ENCODE measurements around the gene ZNF3.

The ZNF3 gene

DNA sequence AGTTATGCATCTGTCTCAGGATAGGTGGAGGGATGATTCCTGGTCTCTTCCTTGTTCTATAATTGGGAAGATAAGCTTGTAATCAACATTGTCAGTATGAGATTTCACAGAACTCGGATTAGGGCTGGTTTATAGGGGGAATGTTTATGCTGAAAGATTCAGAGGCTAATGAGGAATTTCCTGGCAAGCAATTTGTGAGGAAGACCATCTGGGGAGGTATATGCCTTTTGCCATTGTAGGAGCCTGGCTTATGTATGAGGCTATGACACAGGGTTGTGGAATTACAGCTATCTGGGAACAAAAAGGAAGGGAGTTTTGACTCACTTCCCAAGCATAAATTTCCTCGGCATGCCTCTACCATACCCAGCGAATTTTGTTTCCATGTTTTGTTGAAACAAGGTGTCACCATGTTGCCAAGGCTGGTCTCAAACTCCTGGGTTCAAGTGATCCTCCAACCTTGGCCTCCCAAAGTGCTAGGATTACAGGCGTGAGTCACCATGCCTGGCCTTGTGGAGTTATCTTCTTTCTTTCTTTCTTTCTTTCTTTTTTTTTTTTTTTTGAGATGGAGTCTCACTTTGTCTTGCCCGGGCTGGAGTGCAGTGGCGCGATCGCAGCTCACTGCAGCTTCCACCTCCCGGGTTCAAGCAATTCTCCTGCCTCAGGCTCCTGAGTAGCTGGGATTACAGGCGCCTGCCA, 5.7 kb upstream of the ZNF3 start:
- Histone ChIP-seq H3K36me3 (ENCODE audit: insufficient read depth, low read length) (peaks cover 15% of the 10 kb centered on the region; the same call in 1 of the 2 replicates), H3K9me3 (ENCODE audit: insufficient read depth, low read depth, low read length) (no peaks in the 10 kb centered on the region), H3K4me1 (ENCODE audit: insufficient read depth, low read length, poor library complexity, severe bottlenecking) (peaks cover 19% of the 10 kb centered on the region), H3K9ac (ENCODE audit: low read depth, low read length, poor library complexity, severe bottlenecking) (no peak overlapping the region), H3K4me3 (ENCODE audit: low read length, poor library complexity, severe bottlenecking) (no peak overlapping the region), H2AFZ (ENCODE audit: low read length) (no peak overlapping the region), H3K4me2 (ENCODE audit: low read depth, low read length, poor library complexity, severe bottlenecking) (no peak overlapping the region), H3K9me2 (replicated peaks; ENCODE audit: low read depth, low read length) (no peaks in the 10 kb centered on the region), H4K20me1 (ENCODE audit: insufficient read depth, low read length, poor library complexity, severe bottlenecking) (peaks cover 9% of the 10 kb centered on the region), H3K27me3 (ENCODE audit: insufficient read depth, low read length, poor library complexity, severe bottlenecking) (no peaks in the 10 kb centered on the region), H3F3A (ENCODE audit: low read depth) (0 out of 2 replicates have a peak, but pooled peaks cover 11% of the 10 kb centered on the region), H3K79me2 (ENCODE audit: insufficient read depth, low read length) (peaks cover 28% of the 10 kb centered on the region; the same call in 1 of the 2 replicates)
- TF ChIP-seq EZH2phosphoT487 (IDR thresholded peaks at IDR 0.05; ENCODE audit: borderline replicate concordance) = no peak
- no peak for TF ChIP-seq CTCF (conservative IDR thresholded peaks at IDR 0.05; ENCODE audit: low read length)

GRCh38 chr7:100085515-100085914, 4.0 kb upstream of the ZNF3 start:
- Histone ChIP-seq H4K20me1 (ENCODE audit: insufficient read depth, low read length, poor library complexity, severe bottlenecking) (peaks cover 9% of the 10 kb centered on the region), H3K79me2 (ENCODE audit: insufficient read depth, low read length) (peaks cover 37% of the 10 kb centered on the region), H3K4me2 (ENCODE audit: low read depth, low read length, poor library complexity, severe bottlenecking) (no peak overlapping the region), H3K4me3 (ENCODE audit: low read length, poor library complexity, severe bottlenecking) (no peak overlapping the region), H3K9me2 (replicated peaks; ENCODE audit: low read depth, low read length) (no peaks in the 10 kb centered on the region), H3K4me1 (ENCODE audit: insufficient read depth, low read length, poor library complexity, severe bottlenecking) (peaks cover 15% of the 10 kb centered on the region), H3F3A (ENCODE audit: low read depth) (0 out of 2 replicates have a peak, but pooled peaks cover under 1% of the 10 kb centered on the region), H3K27me3 (ENCODE audit: insufficient read depth, low read length, poor library complexity, severe bottlenecking) (no peaks in the 10 kb centered on the region), H3K9me3 (ENCODE audit: insufficient read depth, low read depth, low read length) (no peaks in the 10 kb centered on the region), H3K36me3 (ENCODE audit: insufficient read depth, low read length) (no peaks in the 10 kb centered on the region), H3K9ac (ENCODE audit: low read depth, low read length, poor library complexity, severe bottlenecking) (no peak overlapping the region), H2AFZ (ENCODE audit: low read length) (no peak overlapping the region)
- TF ChIP-seq EZH2phosphoT487 (IDR thresholded peaks at IDR 0.05; ENCODE audit: borderline replicate concordance) = no peak
- TF ChIP-seq CTCF (conservative IDR thresholded peaks at IDR 0.05; ENCODE audit: low read length) = no peak

DNA sequence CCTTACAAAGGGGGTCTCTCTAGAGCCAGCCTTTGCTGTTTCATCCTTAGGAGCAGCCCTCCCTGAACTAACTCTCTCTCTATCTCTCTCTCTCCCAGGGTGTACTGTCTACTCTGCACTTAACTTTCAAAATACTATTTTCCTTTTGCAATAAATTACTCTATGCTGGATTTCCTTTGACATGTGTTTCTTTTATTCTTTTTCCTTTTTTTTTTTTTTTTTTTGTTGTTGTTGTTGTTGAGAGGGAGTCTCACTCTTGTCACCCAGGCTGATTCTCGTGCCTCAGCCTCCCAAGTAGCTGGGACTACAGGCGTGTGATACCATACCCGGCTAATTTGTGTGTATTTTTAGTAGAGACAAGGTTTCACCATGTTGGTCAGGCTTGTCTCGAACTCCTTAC, 1.5 kb upstream of the ZNF3 start:
- Histone ChIP-seq H3K4me2 (ENCODE audit: low read depth, low read length, poor library complexity, severe bottlenecking) (no peak overlapping the region), H3K9me2 (replicated peaks; ENCODE audit: low read depth, low read length) (no peaks in the 10 kb centered on the region)
- TF ChIP-seq CTCF (conservative IDR thresholded peaks at IDR 0.05; ENCODE audit: low read length) = no peak
- TF ChIP-seq EZH2phosphoT487 (IDR thresholded peaks at IDR 0.05; ENCODE audit: borderline replicate concordance) = no peak

More for the DNA sequence above, 1.5 kb upstream of the ZNF3 start:
- H3K27me3 ChIP-seq (ENCODE audit: insufficient read depth, low read length, poor library complexity, severe bottlenecking) = no peaks in the 10 kb centered on the region
- H2AFZ ChIP-seq (ENCODE audit: low read length) = no peak overlapping the region
- 0 out of 2 replicates have a peak, but pooled peaks cover 8% of the 10 kb centered on the region for H3K36me3 ChIP-seq (ENCODE audit: insufficient read depth, low read length)
- peaks cover 37% of the 10 kb centered on the region for H3K79me2 ChIP-seq (ENCODE audit: insufficient read depth, low read length)
- no peak overlapping the region for H3K9ac ChIP-seq (ENCODE audit: low read depth, low read length, poor library complexity, severe bottlenecking)
- peaks cover 17% of the 10 kb centered on the region for H3K4me1 ChIP-seq (ENCODE audit: insufficient read depth, low read length, poor library complexity, severe bottlenecking)
- no peak overlapping the region for H3K4me3 ChIP-seq (ENCODE audit: low read length, poor library complexity, severe bottlenecking)
- no peaks in the 10 kb centered on the region for H3K9me3 ChIP-seq (ENCODE audit: insufficient read depth, low read depth, low read length)
- H4K20me1 ChIP-seq (ENCODE audit: insufficient read depth, low read length, poor library complexity, severe bottlenecking) = peaks cover 31% of the 10 kb centered on the region
- no peaks in the 10 kb centered on the region for H3F3A ChIP-seq (ENCODE audit: low read depth)
